ENCODE results near the gene SLC37A4. TPM values are rescaled to one million over a fixed set of nuclear protein-coding genes. Genes with fewer than 3 reads are reported as not detected.
"Not testable (repeated sequence)": the region's sequence is repeated elsewhere in the genome, so short reads cannot be mapped to it uniquely, and the experiment has no call there.

Gene SLC37A4
- total and polyA plus RNA-seq, 2 donors (not counting 3 experiments of a cell fraction or from before 2014, with no cell fraction given), result 21.5 to 36.5 TPM

DNA sequence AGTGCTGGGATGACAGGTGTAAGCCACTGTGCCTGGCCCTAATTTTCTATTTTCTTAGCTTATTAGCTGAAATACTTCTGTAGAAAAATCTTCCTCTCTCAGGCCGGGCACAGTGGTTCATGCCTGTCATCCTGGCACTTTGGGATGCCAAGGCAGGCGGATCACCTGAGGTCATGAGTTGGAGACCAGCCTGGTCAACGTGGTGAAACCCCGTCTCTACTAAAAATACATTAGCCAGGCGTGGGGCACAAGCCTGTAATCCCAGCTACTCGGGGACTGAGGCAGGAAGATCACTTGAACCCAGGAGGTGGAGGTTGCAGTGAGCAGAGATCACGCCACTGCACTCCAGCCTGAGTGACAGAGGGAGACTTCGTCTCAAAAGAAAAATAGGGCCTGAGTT, 46.3 kb downstream of the SLC37A4 start:
- H3K4me1 ChIP-seq (ENCODE audit: control insufficient read depth, extremely low read depth, insufficient read depth, low read length); BruUV-seq (replicated peaks); H3K36me3 ChIP-seq (ENCODE audit: control insufficient read depth in 2 of 2, extremely low read depth in 1 of 2, insufficient read depth in 2 of 2, low read length in 2 of 2); H3K9me3 ChIP-seq (replicated peaks; ENCODE audit: control insufficient read depth, insufficient read depth, low read length); H3K27me3 ChIP-seq (ENCODE audit: control insufficient read depth in 2 of 2, insufficient read depth in 2 of 2, low read length in 2 of 2); DNase-seq (ENCODE audit: low read depth, low spot score); H3K4me3 ChIP-seq (replicated peaks in 1 of 3; ENCODE audit: insufficient read depth in 1 of 3, low read depth in 1 of 3, low read length in 3 of 3); H3K9me1 ChIP-seq (replicated peaks; ENCODE audit: control insufficient read depth, extremely low read depth, insufficient read depth, low read length); H3K79me2 ChIP-seq (ENCODE audit: control insufficient read depth, insufficient read depth, low read length); H4K20me1 ChIP-seq (replicated peaks; ENCODE audit: control insufficient read depth, extremely low read depth, insufficient read depth, low read length); intact Hi-C loops (cut with micrococcal nuclease); H3K4me2 ChIP-seq (ENCODE audit: insufficient read depth, low read length); H3K9ac ChIP-seq (replicated peaks; ENCODE audit: extremely low read depth, insufficient read depth, low read length); H3K27ac ChIP-seq (ENCODE audit: insufficient read depth, low read depth, low read length); H2AFZ ChIP-seq (ENCODE audit: low read depth, low read length); POLR2A ChIA-PET; FAIRE-seq; dilution Hi-C loops (cut with MboI; ENCODE audit: extremely low pct_ligation_motif_present, low sequenced_read_pairs): not testable (repeated sequence)
- CTCF ChIA-PET, result interaction anchor here (1.3 to 1.5 kb wide), 2 partner anchors 11 to 28 kb away, joined by 3 read pairs; partner anchors contain the start of gene UPK2

DNA sequence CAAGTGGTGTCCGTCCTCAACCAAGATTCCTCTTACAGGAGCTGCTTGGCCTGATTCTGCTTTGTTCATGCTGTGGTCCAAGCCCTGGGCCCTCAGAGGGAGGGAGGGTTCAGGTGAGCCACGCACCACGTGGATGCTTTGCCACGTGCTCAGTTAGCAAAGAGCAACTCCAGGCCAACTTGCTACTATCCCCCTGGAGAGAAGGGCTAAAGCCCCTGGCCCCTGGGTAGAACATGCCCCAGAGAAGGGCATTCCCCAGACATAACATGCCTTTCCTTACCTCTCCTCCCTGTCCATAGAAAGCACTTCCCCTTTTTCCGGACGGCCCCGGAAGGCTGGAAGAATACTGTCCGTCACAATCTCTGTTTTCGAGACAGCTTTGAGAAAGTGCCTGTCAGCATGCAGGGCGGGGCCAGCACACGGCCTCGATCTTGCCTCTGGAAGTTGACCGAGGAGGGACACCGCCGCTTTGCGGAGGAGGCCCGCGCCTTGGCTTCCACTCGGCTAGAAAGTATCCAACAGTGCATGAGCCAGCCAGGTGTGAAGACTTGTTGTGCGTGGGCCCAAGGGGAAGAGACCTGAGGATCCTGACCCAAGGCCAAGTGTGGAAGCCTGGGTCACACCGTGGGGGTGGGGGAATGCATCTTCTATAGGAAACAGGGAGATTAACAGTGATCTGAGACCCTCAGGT, 50.3 kb downstream of the SLC37A4 start:
- FAIRE-seq (no peak), DNase-seq (ENCODE audit: low read depth, low spot score) (no peak)
- BruUV-seq (replicated peaks), result no TSS peak
- Histone ChIP-seq H3K27me3 (ENCODE audit: control insufficient read depth in 2 of 2, insufficient read depth in 2 of 2, low read length in 2 of 2) (peaks cover 4 to 5% of the 10 kb centered on the region in 2 experiments), H3K9me3 (replicated peaks; ENCODE audit: control insufficient read depth, insufficient read depth, low read length) (no peaks in the 10 kb centered on the region), H3K36me3 (ENCODE audit: control insufficient read depth in 2 of 2, extremely low read depth in 1 of 2, insufficient read depth in 2 of 2, low read length in 2 of 2) (no peaks in the 10 kb centered on the region), H3K4me2 (ENCODE audit: insufficient read depth, low read length) (no peak overlapping the region), H3K4me3 (replicated peaks in 1 of 3; ENCODE audit: insufficient read depth in 1 of 3, low read depth in 1 of 3, low read length in 3 of 3) (no peak overlapping the region), H3K4me1 (ENCODE audit: control insufficient read depth, extremely low read depth, insufficient read depth, low read length) (no peaks in the 10 kb centered on the region), H3K79me2 (ENCODE audit: control insufficient read depth, insufficient read depth, low read length) (no peaks in the 10 kb centered on the region), H3K9ac (replicated peaks; ENCODE audit: extremely low read depth, insufficient read depth, low read length) (no peak overlapping the region), H3K27ac (ENCODE audit: insufficient read depth, low read depth, low read length) (no peak overlapping the region), H3K9me1 (replicated peaks; ENCODE audit: control insufficient read depth, extremely low read depth, insufficient read depth, low read length) (no peaks in the 10 kb centered on the region), H4K20me1 (replicated peaks; ENCODE audit: control insufficient read depth, extremely low read depth, insufficient read depth, low read length) (no peaks in the 10 kb centered on the region), H2AFZ (ENCODE audit: low read depth, low read length) (peak overlapping the region; percentile 8)
- intact Hi-C loops (cut with micrococcal nuclease), result no loop called here
- no peak for TF ChIP-seq FOS (IDR thresholded peaks at IDR 0.05; ENCODE audit: borderline replicate concordance, insufficient read depth, low read length)
- no peak for TF ChIP-seq GATA2 (IDR thresholded peaks at IDR 0.05; ENCODE audit: insufficient read depth, insufficient read length, low read depth, low read length)
- TF ChIP-seq MAX (IDR thresholded peaks at IDR 0.05; ENCODE audit: insufficient read depth, insufficient read length), result peak; percentile 12
- TF ChIP-seq MYC (IDR thresholded peaks at IDR 0.05; ENCODE audit: low read depth, low read length), result no peak
- POLR2A ChIA-PET, result no interaction called here
- dilution Hi-C loops (cut with MboI; ENCODE audit: extremely low pct_ligation_motif_present, low sequenced_read_pairs), result no loop called here
- CTCF ChIA-PET, result interaction anchor here (1.1 kb wide), 1 partner anchor 17 kb away, joined by 4 read pairs; the partner anchor contains the start of gene CENATAC

Data from endothelial cell of umbilical vein (primary cell).